GM12801 (cell line): ENCODE data around the gene RASD1.

ENCODE experiments used
- CTCF ChIP-seq: IDR thresholded peaks from one replicate; pipeline ENCODE4 v1.5.1; 2011; ENCODE audit warnings: control low read depth; ENCODE audit not compliant: insufficient read length; ENCODE audit errors: extremely low read depth

RASD1 gene

GRCh38 chr17:17502741-17503565, 6.8 kb upstream of the RASD1 start:
- no peak for TF ChIP-seq CTCF

- TF ChIP-seq CTCF, result no peak
Measured at GRCh38 chr17:17500999-17501605, 4.9 kb upstream of the RASD1 start.

- no peak for TF ChIP-seq CTCF
Measured at GRCh38 chr17:17499402-17500145, 3.4 kb upstream of the RASD1 start.

- no peak for TF ChIP-seq CTCF
Measured at GRCh38 chr17:17498606-17499301, 2.6 kb upstream of the RASD1 start.

GRCh38 chr17:17497845-17498520, 1.8 kb upstream of the RASD1 start:
- no peak for TF ChIP-seq CTCF

- TF ChIP-seq CTCF, result no peak
Measured at GRCh38 chr17:17497065-17497844, 1.1 kb upstream of the RASD1 start.
